Immature natural killer cell (primary cell): Measurements from ENCODE around the gene DOCK4. TPM values are rescaled to one million over a fixed set of nuclear protein-coding genes. Genes with fewer than 3 reads are reported as not detected.

Experiments
- DNase-seq, 3 donors: peaks; one replicate each; pipeline ENCODE4 v3.0.0; 2022; ENCODE audit warnings: mixed read lengths in 1 of 3
- H3K27ac Mint-ChIP-seq, 6 donors: one replicate each; pipeline ENCODE4 v1.8.0; 2020; ENCODE audit warnings: mixed read lengths in 6 of 6, mild to moderate bottlenecking in 5 of 6, inconsistent platforms in 4 of 6, moderate library complexity in 3 of 6
- H3K27me3 Mint-ChIP-seq, 3 donors: one replicate each; pipeline ENCODE4 v1.8.0; 2020 to 2021; ENCODE audit warnings: low read depth in 3 of 3, mild to moderate bottlenecking in 3 of 3, mixed read lengths in 3 of 3, moderate library complexity in 3 of 3, inconsistent platforms in 1 of 3
- H3K36me3 Mint-ChIP-seq, 3 donors: one replicate each; pipeline ENCODE4 v1.8.0; 2020; ENCODE audit warnings: mixed read lengths in 3 of 3, inconsistent platforms in 2 of 3, mild to moderate bottlenecking in 2 of 3
- H3K4me1 Mint-ChIP-seq, 2 donors: one replicate each; pipeline ENCODE4 v1.8.0; 2020; ENCODE audit warnings: inconsistent platforms in 2 of 2, mild to moderate bottlenecking in 2 of 2, mixed read lengths in 2 of 2, moderate library complexity in 1 of 2
- H3K4me3 Mint-ChIP-seq, 5 donors: one replicate each; pipeline ENCODE4 v1.8.0; 2020; ENCODE audit warnings: mild to moderate bottlenecking in 5 of 5, mixed read lengths in 5 of 5, inconsistent platforms in 3 of 5, moderate library complexity in 3 of 5
- H3K9me3 Mint-ChIP-seq, 6 donors: one replicate each; pipeline ENCODE4 v1.8.0; 2020; ENCODE audit warnings: mild to moderate bottlenecking in 6 of 6, mixed read lengths in 6 of 6, inconsistent platforms in 4 of 6, moderate library complexity in 3 of 6
- polyA plus RNA-seq, 3 donors: library from polyadenylated mRNA; unstranded; fragments of 300-500 nt; fragmentation: Illumina TruSeq; gene quantifications; one replicate each; pipeline ENCODE4 v1.2.3, GENCODE V29; 2021

The DOCK4 gene
- polyA plus RNA-seq, 3 donors from 2014 or later: 0.18 TPM; not detected in 2

GRCh38 chr7:111734954-111735660, 471.1 kb downstream of the DOCK4 start:
- DNase-seq: no peak
- Mint-ChIP-seq H3K27ac (no peak overlapping the region), H3K4me1 (no peaks in the 10 kb centered on the region), H3K27me3 (peaks cover 0 to 2% (median 2%) of the 10 kb centered on the region in 3 donors), H3K9me3 (no peaks in the 10 kb centered on the region), H3K36me3 (no peaks in the 10 kb centered on the region), H3K4me3 (no peak overlapping the region)

GRCh38 chr7:111732923-111733322, 473.3 kb downstream of the DOCK4 start:
- H3K4me3 Mint-ChIP-seq: no peak overlapping the region

GRCh38 chr7:111730476-111731300, 475.5 kb downstream of the DOCK4 start:
- no peak for DNase-seq
- Mint-ChIP-seq H3K36me3 (no peaks in the 10 kb centered on the region), H3K27me3 (no peaks in the 10 kb centered on the region), H3K4me3 (no peak overlapping the region), H3K27ac (no peak overlapping the region), H3K9me3 (no peaks in the 10 kb centered on the region), H3K4me1 (no peaks in the 10 kb centered on the region)

More at GRCh38 chr7:111732923-111733322, 473.3 kb downstream of the DOCK4 start:
- Mint-ChIP-seq H3K9me3 (no peaks in the 10 kb centered on the region), H3K27ac (no peak overlapping the region), H3K27me3 (peaks cover 0 to 2% (median 0%) of the 10 kb centered on the region in 3 donors), H3K36me3 (no peaks in the 10 kb centered on the region), H3K4me1 (no peaks in the 10 kb centered on the region)
- no peak for DNase-seq

GRCh38 chr7:111730057-111730456, 476.1 kb downstream of the DOCK4 start:
- DNase-seq: no peak
- no peaks in the 10 kb centered on the region for H3K36me3 Mint-ChIP-seq

GRCh38 chr7:111729483-111729882, 476.7 kb downstream of the DOCK4 start:
- no peak overlapping the region for H3K27ac Mint-ChIP-seq
- H3K9me3 Mint-ChIP-seq: peaks cover 0 to 3% (median 0%) of the 10 kb centered on the region in 6 donors
- no peaks in the 10 kb centered on the region for H3K4me1 Mint-ChIP-seq
- no peak overlapping the region for H3K4me3 Mint-ChIP-seq
- no peak for DNase-seq
- no peaks in the 10 kb centered on the region for H3K36me3 Mint-ChIP-seq
- H3K27me3 Mint-ChIP-seq: no peaks in the 10 kb centered on the region

More at GRCh38 chr7:111730057-111730456, 476.1 kb downstream of the DOCK4 start:
- Mint-ChIP-seq H3K27ac (no peak overlapping the region), H3K27me3 (no peaks in the 10 kb centered on the region), H3K4me1 (no peaks in the 10 kb centered on the region), H3K4me3 (no peak overlapping the region), H3K9me3 (no peaks in the 10 kb centered on the region)

GRCh38 chr7:111728635-111728995, 477.6 kb downstream of the DOCK4 start:
- H3K4me3 Mint-ChIP-seq: no peak overlapping the region
- no peak overlapping the region for H3K27ac Mint-ChIP-seq
- H3K27me3 Mint-ChIP-seq: no peaks in the 10 kb centered on the region
- H3K36me3 Mint-ChIP-seq: no peaks in the 10 kb centered on the region
- H3K9me3 Mint-ChIP-seq: peaks cover 0 to 3% (median 0%) of the 10 kb centered on the region in 6 donors
- no peak for DNase-seq
- H3K4me1 Mint-ChIP-seq: no peaks in the 10 kb centered on the region

GRCh38 chr7:111727905-111728634, 478.1 kb downstream of the DOCK4 start:
- no peak overlapping the region for H3K27ac Mint-ChIP-seq
- H3K9me3 Mint-ChIP-seq: peaks cover 0 to 3% (median 0%) of the 10 kb centered on the region in 6 donors
- no peaks in the 10 kb centered on the region for H3K4me1 Mint-ChIP-seq
- no peak overlapping the region for H3K4me3 Mint-ChIP-seq
- H3K36me3 Mint-ChIP-seq: no peaks in the 10 kb centered on the region
- no peak for DNase-seq
- H3K27me3 Mint-ChIP-seq: no peaks in the 10 kb centered on the region

GRCh38 chr7:111718886-111719285, 487.3 kb downstream of the DOCK4 start:
- no peak for DNase-seq
- no peak overlapping the region for H3K4me3 Mint-ChIP-seq

GRCh38 chr7:111711426-111712065, 494.7 kb downstream of the DOCK4 start:
- Mint-ChIP-seq H3K9me3 (peaks cover 0 to 7% (median 0%) of the 10 kb centered on the region in 6 donors), H3K4me3 (no peak overlapping the region), H3K36me3 (no peaks in the 10 kb centered on the region), H3K27ac (no peak overlapping the region), H3K4me1 (no peaks in the 10 kb centered on the region), H3K27me3 (peaks cover 0 to 3% (median 0%) of the 10 kb centered on the region in 3 donors)
- no peak for DNase-seq

More at GRCh38 chr7:111718886-111719285, 487.3 kb downstream of the DOCK4 start:
- H3K36me3 Mint-ChIP-seq: no peaks in the 10 kb centered on the region
- H3K9me3 Mint-ChIP-seq: peaks cover 0 to 4% (median 0%) of the 10 kb centered on the region in 6 donors
- no peaks in the 10 kb centered on the region for H3K4me1 Mint-ChIP-seq
- H3K27ac Mint-ChIP-seq: no peak overlapping the region
- peaks cover 0 to 5% (median 4%) of the 10 kb centered on the region in 3 donors for H3K27me3 Mint-ChIP-seq

- no peak overlapping the region for H3K4me3 Mint-ChIP-seq
- peaks cover 0 to 12% (median 1%) of the 10 kb centered on the region in 6 donors for H3K9me3 Mint-ChIP-seq
- no peak for DNase-seq
- H3K27ac Mint-ChIP-seq: no peak overlapping the region
- peaks cover 0 to 3% (median 0%) of the 10 kb centered on the region in 3 donors for H3K27me3 Mint-ChIP-seq
- H3K36me3 Mint-ChIP-seq: no peaks in the 10 kb centered on the region
- no peaks in the 10 kb centered on the region for H3K4me1 Mint-ChIP-seq
These were observed 495.3 kb downstream of the DOCK4 start for GRCh38 chr7:111710839-111711380.

GRCh38 chr7:111708072-111708471, 498.1 kb downstream of the DOCK4 start:
- no peaks in the 10 kb centered on the region for H3K4me1 Mint-ChIP-seq
- peaks cover 0 to 12% (median 6%) of the 10 kb centered on the region in 6 donors for H3K9me3 Mint-ChIP-seq
- peaks cover 0 to 3% (median 0%) of the 10 kb centered on the region in 3 donors for H3K27me3 Mint-ChIP-seq
- H3K27ac Mint-ChIP-seq: no peak overlapping the region
- H3K36me3 Mint-ChIP-seq: no peaks in the 10 kb centered on the region
- DNase-seq: no peak
- no peak overlapping the region for H3K4me3 Mint-ChIP-seq

- no peak for DNase-seq
- Mint-ChIP-seq H3K4me3 (no peak overlapping the region), H3K27ac (no peak overlapping the region), H3K27me3 (peaks cover 0 to 1% (median 0%) of the 10 kb centered on the region in 3 donors), H3K4me1 (no peaks in the 10 kb centered on the region), H3K36me3 (no peaks in the 10 kb centered on the region), H3K9me3 (peaks cover 0 to 12% (median 6%) of the 10 kb centered on the region in 6 donors)
These were observed 500.4 kb downstream of the DOCK4 start for GRCh38 chr7:111705807-111706206.

- Mint-ChIP-seq H3K9me3 (peaks cover 0 to 10% (median 2%) of the 10 kb centered on the region in 6 donors), H3K4me1 (no peaks in the 10 kb centered on the region), H3K27ac (no peak overlapping the region)
These were observed 508.4 kb downstream of the DOCK4 start for GRCh38 chr7:111697771-111698170.

More at GRCh38 chr7:111697771-111698170, 508.4 kb downstream of the DOCK4 start:
- Mint-ChIP-seq H3K4me3 (no peak overlapping the region), H3K27me3 (peaks cover 0 to 5% (median 0%) of the 10 kb centered on the region in 3 donors), H3K36me3 (no peaks in the 10 kb centered on the region)
- DNase-seq: no peak
